ENCODE measurements around the gene KRT38.
"Not testable (repeated sequence)": the region's sequence is repeated elsewhere in the genome, so short reads cannot be mapped to it uniquely, and the experiment has no call there.

The KRT38 gene

DNA sequence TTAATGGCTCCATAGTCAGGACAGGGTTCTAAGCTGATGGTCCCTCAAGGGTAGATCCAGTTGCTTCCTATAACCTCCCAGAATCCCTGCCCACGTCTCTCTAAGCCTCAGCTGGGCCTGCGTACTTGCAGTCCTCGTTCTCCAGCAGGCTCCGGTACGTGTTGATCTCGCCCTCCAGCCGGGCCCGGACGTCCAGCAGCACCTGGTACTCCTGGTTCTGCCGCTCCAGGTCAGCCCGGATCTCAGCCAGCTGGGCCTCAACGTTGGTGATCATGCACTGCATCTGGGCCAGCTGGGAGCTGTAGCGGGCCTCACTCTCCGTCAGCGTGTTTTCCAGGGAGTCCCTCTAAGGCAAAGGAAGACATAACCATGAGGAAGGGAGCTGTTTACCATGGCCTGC lies 21.9 kb upstream of the KRT38 start:
- no peak for DNase-seq (ENCODE audit: low spot score)

GRCh38 chr17:41457676-41458075 lies 16.9 kb upstream of the KRT38 start:
- no peak for DNase-seq (ENCODE audit: low spot score)

DNA sequence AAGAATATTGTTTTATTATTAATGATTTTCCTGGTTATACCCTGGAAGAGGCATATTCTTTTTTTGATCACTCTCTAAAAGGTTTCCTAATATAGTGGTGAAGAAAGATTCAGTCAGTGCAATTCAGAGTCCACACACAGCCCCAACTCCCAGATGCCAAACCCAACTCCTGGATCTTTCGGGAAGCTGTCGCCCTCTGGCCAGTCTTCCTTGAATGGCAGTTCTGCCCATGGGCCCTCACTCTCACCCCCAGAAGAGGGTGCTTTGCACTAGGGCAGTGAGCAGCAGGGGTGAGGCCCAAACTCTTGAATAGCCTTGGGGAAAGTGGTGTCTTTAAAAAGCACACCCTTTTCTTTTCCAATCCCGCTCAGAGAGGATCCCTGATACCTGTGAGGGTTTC lies 15.4 kb upstream of the KRT38 start:
- DNase-seq (ENCODE audit: low spot score) = no peak

- no peak for DNase-seq (ENCODE audit: low spot score)
Observed at GRCh38 chr17:41455236-41455635, 14.5 kb upstream of the KRT38 start.

- DNase-seq (ENCODE audit: low spot score) = no peak
Observed at GRCh38 chr17:41453066-41453465, 12.3 kb upstream of the KRT38 start.

DNA sequence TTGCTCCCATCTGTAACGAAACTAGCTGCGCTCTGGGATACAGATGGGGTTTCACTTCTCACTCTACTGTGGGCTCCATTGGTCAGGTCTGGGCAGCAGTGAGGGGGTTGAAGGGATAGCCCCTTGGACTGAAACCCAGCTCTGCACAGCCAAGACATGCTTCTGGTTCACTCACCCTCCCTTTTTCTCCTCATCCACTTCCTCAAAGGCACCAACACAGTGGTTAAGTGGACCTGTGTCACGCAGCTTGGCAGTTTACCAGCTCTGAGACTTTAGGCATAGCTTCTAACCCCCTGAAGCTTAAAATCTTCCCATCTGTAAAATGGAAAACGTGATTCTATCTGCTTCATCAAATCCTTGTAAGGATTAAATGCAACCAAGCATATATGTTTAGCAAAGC lies 11.5 kb upstream of the KRT38 start:
- DNase-seq (ENCODE audit: low spot score) = no peak

- DNase-seq (ENCODE audit: low spot score) = no peak
Observed at GRCh38 chr17:41451154-41451728, 10.5 kb upstream of the KRT38 start.

- no peak for DNase-seq (ENCODE audit: low spot score)
Observed at GRCh38 chr17:41449008-41449407, 8.2 kb upstream of the KRT38 start.

DNA sequence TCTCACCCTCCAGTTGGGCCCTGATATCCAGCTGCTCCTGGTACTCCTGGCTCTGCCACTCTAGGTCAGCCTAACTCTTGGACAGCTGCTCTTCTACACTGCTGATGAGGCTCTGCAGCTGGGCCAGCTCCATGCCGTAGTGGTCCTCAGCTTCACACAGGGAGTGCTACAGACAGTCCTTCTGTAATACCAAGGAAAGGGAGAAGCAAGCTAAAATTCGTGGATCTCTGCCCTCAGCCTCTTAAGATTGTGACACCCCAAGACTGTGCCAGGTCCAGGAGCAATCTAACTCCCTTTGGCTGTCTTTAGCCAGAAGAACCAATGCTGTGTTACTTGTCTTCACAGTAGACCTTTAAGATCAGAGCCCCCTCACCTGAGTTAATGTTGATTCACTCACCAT lies 7.7 kb upstream of the KRT38 start:
- no peak for DNase-seq (ENCODE audit: low spot score)

GRCh38 chr17:41446806-41447205 lies 6.0 kb upstream of the KRT38 start:
- no peak for DNase-seq (ENCODE audit: low spot score)

GRCh38 chr17:41444640-41445039 lies 3.9 kb upstream of the KRT38 start:
- DNase-seq (ENCODE audit: low spot score) = no peak

- DNase-seq (ENCODE audit: low spot score) = no peak
Observed at GRCh38 chr17:41444186-41444585, 3.4 kb upstream of the KRT38 start.

DNA sequence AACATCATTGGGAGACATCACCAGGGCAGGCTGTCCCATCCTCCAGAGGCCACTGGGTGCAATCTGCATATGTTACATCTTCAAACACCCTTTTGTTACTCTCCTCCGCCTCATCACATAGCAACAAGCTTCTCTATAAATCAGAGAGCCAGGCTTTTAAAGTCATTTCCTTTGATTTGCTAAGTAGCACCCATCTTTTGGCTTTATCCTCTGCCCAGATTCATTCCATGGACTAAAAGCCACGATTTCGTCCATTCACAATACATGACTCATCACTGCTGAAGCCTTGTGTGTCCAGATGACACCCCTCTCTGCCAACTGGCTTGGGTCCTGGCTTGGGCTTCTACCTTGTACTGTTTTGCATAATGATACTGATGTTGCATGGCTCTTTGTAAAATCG lies 2.0 kb upstream of the KRT38 start:
- DNase-seq (ENCODE audit: low spot score) = no peak

- no peak for DNase-seq (ENCODE audit: low spot score)
Observed at GRCh38 chr17:41439375-41439774, 1.4 kb downstream of the KRT38 start.

- DNase-seq (ENCODE audit: low spot score) = no peak
Observed at GRCh38 chr17:41437769-41438168, 3.0 kb downstream of the KRT38 start.

- DNase-seq (ENCODE audit: low spot score) = no peak
Observed at GRCh38 chr17:41437254-41437653, 3.5 kb downstream of the KRT38 start.

- no peak for DNase-seq (ENCODE audit: low spot score)
Observed at GRCh38 chr17:41434415-41434814, 6.4 kb downstream of the KRT38 start.

- DNase-seq (ENCODE audit: low spot score) = no peak
Observed at GRCh38 chr17:41434005-41434404, 6.8 kb downstream of the KRT38 start.

- no peak for DNase-seq (ENCODE audit: low spot score)
Observed at GRCh38 chr17:41433586-41433985, 7.2 kb downstream of the KRT38 start.

- DNase-seq (ENCODE audit: low spot score) = not testable (repeated sequence)
Observed at GRCh38 chr17:41430376-41430775, 10.4 kb downstream of the KRT38 start.

GRCh38 chr17:41429667-41430066 lies 11.1 kb downstream of the KRT38 start:
- DNase-seq (ENCODE audit: low spot score) = no peak

DNA sequence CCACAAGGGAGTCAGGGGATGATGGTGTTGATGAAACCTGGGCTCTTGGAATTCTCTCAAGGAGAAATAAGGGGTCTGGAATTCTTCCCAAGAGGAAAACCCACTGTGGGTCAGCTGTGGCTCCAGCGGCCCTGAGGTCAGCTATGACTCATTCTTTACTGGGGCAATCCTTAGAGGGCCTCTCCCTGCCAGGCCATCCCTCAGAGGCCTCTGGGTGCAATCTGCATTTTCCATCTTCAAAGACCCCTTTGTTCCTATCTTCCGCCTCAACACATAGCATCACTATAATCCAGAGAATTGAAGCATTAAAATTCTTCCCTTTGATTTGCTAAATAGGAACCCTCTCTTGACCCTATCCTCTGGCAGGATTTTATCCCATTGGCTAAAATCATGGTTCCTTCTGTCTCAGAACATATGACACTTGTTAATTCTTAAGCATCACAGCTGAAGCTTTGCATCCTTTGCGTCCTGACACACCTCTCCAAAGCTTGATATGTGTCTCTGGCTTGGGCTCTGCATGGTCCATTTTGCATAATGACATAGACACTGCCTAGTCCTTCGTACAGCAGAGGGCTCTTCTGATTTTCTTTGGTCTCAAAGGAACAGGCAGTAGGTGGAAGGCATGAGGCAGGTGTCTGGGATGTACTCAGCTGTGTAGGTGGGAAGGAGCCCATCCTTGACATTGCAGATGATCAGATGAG lies 12.0 kb downstream of the KRT38 start:
- DNase-seq (ENCODE audit: low spot score) = no peak

- no peak for DNase-seq (ENCODE audit: low spot score)
Observed at GRCh38 chr17:41424111-41424635, 16.6 kb downstream of the KRT38 start, which contains the start of gene KRT37. Gene KRT37, minus strand, starts transcription at chr17:41424585. Its CDS starts 62 bp downstream, at chr17:41424523.

DNA sequence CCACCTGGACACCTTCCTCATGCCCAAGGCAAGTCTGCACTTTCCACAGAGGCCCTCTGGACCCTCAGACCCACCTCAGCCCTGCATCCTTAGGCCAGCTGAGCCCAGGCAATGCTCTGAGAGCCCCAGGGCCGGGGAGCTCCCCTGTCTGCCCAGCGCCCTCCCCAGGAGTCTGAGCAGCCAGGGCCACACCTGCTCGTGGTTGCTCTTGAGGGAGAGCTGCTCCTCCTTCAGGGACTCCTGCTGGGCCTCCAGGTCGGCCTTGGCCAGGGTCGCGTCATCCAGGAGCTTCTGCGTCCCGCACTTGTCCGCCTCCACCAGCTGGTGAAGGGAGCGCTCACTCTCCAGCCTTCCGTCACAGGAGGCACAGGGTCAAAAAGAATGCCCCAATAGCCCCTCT lies 18.2 kb downstream of the KRT38 start:
- DNase-seq (ENCODE audit: low spot score) = not testable (repeated sequence)

Data from NAMALWA (cell line).